Measurements from ENCODE around the gene CCSER2.
A peak's percentile ranks its signal among the peaks of the same experiment; 100 is the strongest.
"Not testable (repeated sequence)": the region's sequence is repeated elsewhere in the genome, so short reads cannot be mapped to it uniquely, and the experiment has no call there.

CCSER2 gene

GRCh38 chr10:84311576-84311975 lies 16.8 kb upstream of the CCSER2 start:
- DNase-seq (ENCODE audit: low read depth) = no peak

- no peak for DNase-seq (ENCODE audit: low read depth)
These were observed 15.6 kb upstream of the CCSER2 start for GRCh38 chr10:84312816-84313215.

DNA sequence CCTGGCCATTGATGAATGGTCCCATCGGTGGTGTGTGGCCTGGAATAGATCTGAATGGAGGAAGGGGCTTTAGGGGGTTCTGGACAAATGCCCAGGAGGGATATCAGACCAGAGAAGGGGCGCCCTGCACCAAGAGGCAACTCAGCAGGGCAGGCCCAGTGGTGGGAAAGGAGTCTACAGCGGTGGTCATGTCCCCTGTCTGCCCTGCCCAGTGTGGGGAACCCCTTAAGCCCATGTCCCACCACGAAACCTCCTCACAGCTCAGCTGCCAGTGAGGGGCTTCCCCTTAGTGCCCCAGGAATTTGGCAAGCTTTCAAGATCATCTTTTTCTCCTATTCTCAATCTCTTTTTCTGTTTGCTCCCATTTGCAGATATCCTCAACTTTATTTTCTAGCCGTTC lies 14.1 kb upstream of the CCSER2 start:
- DNase-seq (ENCODE audit: low read depth) = no peak

- no peak for DNase-seq (ENCODE audit: low read depth)
These were observed 11.2 kb upstream of the CCSER2 start for GRCh38 chr10:84317174-84317573.

DNA sequence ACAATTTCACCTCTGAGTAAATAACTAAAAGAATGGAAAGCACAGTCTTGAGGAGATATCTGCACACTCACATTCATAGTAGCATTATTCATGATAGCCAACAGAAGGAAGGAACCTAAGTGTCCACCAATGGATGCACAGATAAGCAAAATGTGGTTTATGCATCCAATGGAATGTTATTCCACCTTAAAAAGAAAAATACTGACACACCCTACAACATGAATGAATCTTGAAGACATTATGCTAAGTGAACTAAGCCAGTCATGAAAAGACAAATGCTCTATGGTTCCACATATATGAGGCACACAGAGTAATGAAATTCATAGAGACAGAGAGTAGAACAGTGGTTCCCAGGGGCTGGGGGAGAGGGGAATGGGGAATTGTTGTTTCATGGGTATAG lies 6.5 kb upstream of the CCSER2 start:
- DNase-seq (ENCODE audit: low read depth) = no peak

DNA sequence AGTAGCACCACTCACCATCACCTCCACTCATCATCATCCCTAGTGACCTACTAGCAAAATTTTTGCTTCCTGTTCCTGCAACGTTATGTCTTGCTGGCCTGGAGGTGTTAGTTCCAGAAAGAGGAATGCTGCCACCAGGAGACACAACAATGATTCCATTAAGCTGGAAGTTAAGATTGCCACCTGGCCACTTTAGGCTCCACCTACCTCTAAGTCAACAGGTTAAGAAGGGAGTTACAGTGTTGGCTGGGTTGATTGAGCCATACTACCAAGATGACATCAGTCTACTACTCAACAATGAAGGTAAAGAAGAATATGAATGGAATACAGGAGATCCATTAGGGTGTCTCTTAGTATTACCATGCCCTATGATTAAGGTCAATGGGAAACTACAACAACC lies 4.8 kb upstream of the CCSER2 start:
- DNase-seq (ENCODE audit: low read depth) = not testable (repeated sequence)

- not testable (repeated sequence) for DNase-seq (ENCODE audit: low read depth)
These were observed 1.4 kb upstream of the CCSER2 start for GRCh38 chr10:84326995-84327394.

- peak; percentile 50 for DNase-seq (ENCODE audit: low read depth)
These were observed 815 bp downstream of the CCSER2 start for GRCh38 chr10:84329196-84329611.

DNA sequence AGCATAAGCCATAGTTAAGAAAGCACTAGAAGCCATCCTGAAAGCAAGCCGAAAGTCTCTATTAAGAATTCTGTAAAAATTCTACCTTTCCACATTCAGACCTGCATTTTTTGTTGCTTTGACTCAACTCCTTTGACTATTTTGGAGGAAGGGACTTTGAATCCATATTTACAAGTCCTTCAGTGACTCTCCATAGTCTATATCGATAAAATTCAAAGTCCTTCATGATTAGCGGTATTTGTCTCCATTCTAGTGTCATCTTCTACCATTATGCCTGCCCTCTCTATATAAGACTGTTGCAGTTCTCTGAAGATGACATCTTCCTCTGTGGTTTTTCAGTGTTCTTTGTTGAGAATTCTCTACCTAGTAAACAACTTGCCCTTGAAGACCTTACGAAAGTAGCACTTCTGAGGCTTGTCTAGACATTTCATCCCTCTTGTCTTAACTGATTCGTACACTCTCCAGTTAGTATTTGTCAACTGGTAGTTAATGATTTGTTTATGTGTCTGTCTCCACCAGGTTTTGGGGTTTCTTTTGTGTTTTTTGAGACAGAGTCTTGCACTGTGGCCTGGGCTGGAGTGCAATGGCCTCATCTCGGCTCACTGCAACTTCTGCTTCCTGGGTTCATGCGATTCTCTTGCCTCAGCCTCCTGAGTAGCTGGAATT lies 1.7 kb downstream of the CCSER2 start:
- DNase-seq (ENCODE audit: low read depth) = no peak

DNA sequence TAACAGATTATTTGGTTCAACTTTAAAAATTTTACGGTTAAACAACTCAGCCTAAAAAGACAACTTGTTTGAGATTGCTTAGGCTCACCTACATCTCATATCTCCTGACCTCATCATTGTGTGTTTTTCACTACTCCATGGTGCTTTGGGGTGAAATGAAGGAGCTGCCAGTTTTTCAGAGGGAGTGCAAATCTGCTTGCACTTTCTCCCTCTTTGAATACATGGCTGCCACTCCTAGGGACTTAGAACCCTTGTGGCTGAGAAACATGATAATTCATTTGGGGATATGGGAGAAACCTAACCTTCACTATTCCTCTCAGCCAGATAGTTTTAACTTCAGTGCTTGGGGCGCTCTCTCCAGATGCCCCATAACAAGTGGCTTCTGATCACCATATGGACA lies 2.7 kb downstream of the CCSER2 start:
- no peak for DNase-seq (ENCODE audit: low read depth)

DNA sequence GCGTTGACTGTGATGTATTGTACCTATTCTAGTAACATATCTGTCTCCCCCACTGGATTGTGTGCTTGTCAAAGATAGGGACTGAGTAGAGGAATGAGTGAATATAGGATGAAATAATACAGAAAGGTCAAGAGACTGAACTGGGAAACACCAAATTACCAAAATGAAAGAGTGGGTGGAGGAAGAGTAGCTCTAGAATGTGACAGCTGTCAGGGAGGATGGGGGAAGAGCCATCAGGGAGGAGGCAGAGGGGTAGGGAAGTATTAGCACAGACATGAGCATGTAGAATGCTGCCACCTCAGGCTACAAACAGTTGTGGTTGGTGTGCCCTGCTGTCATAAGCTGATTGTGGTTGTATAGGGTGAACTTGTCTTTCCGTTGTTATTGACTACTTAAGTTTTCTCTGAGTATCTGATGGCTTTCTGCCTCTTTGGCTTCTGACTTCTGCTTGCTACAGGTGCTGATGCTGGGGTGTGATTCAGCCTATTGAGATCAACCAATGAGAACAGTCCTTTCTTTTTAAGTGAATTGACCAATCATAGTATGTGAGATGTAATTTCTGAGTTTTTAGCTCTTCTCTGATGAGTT lies 5.6 kb downstream of the CCSER2 start:
- DNase-seq (ENCODE audit: low read depth) = peak; percentile 36

GRCh38 chr10:84334811-84335210 lies 6.4 kb downstream of the CCSER2 start:
- no peak for DNase-seq (ENCODE audit: low read depth)

- DNase-seq (ENCODE audit: low read depth) = no peak
These were observed 7.1 kb downstream of the CCSER2 start for GRCh38 chr10:84335516-84335915.

DNA sequence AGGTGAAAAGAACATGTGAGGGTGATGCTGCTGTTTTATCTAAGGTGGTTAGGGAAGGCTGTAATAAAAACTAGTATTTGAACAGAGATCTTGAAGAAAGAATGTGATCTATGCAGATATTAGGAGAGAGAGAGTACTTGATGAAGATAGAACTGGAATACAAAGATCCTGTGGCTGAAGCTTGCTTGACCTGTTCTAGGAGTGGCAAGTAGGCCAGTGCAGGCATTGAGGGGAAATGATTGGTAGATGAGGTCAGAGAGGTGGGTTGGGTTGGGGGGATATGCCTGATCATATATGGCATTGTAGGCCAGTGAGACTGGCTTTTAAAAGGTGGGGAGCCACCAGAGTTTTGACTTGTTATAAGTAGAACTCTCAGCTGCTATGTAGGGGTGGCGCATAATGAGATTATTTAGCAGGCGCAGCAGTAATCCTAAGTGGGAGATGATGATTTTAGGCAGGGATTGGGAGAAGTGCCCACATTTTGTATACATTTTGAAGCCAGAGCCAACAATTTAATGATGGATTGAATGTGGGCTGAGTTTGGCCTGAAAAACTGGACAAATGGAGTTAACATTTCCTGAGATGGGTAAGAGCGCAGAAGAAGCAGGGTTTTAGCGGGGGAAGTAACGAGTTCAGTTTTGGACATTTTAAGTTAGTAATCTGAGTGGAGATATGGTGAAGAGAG lies 8.2 kb downstream of the CCSER2 start:
- DNase-seq (ENCODE audit: low read depth) = no peak

DNA sequence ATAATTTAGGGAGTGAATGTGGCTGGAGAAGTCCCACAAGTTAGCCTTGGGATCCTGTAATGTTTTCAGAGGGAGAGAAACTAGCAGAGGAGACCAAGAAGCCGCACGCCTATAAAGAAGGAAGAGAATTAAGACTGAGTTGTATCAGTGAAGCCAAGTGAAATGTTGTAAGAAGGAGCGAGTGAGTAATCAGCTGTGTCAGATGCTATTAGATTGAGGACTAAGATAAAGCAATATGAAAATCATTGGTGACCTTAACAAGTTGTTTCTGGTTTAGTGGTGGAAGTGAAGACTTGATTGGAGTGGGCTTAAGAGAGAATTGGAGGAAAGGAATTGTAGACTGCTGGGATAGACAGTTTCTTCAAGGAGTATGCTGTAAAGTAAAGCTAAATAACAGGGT lies 8.8 kb downstream of the CCSER2 start:
- DNase-seq (ENCODE audit: low read depth) = no peak

DNA sequence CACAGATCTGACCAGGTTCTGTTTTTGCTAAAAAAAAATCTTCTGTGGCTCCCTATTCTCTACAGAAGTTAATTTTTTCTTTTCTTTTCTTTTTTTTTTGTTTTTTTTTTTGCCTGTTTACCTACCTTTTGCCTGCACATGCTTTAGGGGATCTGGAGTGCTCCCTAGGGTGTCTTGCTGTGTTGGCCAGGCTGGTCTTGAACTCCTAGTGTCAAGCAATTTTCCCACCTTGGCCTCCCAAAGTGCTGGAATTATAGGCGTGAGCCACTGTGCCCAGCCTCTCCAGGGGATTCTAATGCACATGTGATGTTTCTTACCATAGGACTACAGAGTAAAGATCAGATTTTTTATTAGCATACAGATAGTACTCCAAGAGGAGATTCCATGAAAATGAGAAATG lies 10.6 kb downstream of the CCSER2 start:
- DNase-seq (ENCODE audit: low read depth) = no peak

DNA sequence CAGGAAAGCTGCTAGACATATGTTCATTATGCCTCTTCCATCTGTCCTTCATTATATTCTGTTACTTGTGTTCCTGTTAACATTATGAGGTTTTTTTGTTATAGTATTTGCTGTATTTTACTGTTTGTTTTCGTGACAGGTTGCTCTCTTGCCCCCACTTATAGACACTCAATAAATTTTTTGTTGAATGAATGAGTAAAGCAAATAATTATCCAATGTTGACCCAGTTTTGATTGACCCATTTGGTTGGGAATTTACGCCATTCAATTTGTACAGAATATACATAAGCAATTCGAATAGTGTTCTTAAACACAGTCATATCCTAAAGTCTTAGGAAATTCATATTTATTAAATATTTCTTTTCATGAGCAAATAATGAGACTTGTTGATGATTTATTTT lies 11.8 kb downstream of the CCSER2 start:
- no peak for DNase-seq (ENCODE audit: low read depth)

DNA sequence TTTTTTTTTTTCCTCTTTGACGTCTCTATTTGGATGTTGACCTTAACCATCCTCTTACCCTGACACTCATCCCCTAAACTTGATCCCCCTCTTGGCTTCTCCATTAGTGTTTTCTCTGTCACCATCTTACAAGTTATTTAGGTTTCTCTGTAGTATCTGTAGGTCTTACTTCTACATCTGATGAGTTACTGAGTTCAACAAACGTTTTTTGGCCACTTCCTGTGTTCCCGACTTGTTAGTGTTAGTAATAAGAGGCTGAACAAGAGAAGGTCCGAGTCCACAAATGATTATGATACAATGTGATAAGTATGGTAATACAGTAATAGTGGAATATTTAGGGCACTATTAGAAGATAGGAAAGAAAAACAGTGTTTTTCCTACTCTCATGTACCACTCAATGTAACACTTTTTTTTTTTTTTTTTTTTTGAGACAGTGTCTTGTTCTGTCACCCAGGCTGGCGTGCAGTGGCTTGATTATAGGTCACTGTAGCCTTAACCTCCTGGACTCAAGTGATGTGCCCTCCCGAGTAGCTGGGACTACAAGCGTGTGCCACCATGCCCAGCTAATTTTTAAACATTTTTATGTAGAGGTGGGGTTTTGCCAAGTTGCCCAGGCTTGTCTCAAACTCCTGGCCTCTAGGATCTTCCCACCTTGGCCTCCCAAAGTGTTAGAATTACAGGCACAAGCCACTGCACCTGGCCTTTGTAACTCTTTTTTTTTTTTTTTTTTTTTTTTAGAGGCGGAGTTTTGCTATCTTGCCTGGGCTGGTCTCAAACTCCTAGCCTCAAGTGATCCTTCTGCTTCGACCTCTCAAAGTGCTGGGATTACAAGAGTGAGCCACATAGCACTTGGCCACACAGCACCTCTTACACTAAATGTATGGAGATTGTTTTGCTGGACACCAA lies 12.5 kb downstream of the CCSER2 start:
- DNase-seq (ENCODE audit: low read depth) = no peak

DNA sequence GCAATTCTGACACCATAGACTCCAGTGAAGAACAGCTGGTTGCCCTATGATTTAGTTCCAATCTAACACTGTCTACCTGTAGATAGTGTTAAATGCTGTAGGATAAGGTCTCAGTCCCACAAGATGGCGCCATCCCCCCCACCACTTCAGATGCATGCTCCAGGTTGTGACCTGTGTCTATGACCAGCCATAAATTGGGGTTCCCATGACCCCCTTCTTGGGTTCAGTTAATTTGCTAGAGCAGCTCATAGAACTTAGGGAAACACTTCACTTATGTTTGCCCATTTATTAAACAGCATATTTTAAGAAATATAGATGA lies 13.1 kb downstream of the CCSER2 start:
- no peak for DNase-seq (ENCODE audit: low read depth)

GRCh38 chr10:84341983-84342382 lies 13.6 kb downstream of the CCSER2 start:
- no peak for DNase-seq (ENCODE audit: low read depth)

DNA sequence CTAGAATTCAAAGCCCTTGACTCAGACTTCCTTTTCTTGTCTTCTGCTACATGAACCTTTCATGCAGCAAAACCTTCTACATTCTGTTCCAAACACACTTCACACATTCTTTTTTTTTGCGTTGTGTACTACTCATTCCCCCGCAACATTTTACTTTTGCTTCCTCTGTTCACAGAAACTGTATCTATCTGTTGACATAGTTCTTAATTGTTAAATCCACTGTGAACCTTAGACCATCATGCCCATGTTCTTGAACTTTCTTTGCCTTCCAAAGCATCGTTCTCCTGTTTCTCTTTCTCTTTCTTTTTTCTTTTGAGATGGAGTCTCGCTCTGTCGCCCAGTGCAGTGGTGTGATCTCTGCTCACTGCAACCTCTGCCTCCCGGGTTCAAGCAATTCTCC lies 14.2 kb downstream of the CCSER2 start:
- DNase-seq (ENCODE audit: low read depth) = no peak

DNA sequence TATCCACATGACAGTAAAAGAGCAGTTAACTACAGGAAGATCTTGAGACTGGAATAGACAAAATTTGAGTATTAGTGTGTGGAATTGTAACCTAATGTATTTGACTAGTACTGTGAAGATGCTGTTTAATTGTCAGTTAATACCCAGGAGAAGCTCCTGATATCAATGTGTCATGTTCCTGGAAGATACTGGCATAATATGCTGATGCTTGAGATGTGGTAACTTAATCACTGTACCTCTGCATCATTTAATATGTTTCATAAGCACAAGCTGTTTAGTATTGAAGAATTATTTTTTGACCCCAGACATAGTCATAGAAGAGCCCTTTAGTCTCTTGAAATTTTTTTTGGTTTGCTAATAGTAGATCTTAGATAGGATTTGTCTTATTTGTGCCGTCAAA lies 15.4 kb downstream of the CCSER2 start:
- DNase-seq (ENCODE audit: low read depth) = no peak

DNA sequence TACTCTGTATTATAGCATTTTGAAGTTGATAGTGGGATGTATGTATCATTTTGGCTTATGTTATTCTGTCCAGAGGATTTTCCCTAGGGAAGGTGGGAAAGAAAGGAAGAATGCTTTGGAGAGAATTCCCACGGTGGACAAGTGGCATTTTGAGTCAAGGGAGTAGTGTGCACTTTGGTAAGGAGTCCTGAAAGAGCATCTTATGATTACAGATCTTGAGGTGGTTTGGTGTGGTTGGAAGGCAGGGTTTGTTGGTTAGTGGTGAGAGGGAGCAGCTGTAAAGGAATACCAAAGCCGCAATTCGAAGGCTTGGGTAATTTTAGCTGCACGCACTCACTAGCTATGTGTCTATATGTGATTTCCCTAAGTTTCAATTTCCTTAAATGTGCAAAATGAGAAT lies 16.1 kb downstream of the CCSER2 start:
- no peak for DNase-seq (ENCODE audit: low read depth)
